GM18951 (cell line): ENCODE results near the gene KRT14.
"Not testable (repeated sequence)": the region's sequence is repeated elsewhere in the genome, so short reads cannot be mapped to it uniquely, and the experiment has no call there.

Experiments used
- POLR2A ChIP-seq: IDR thresholded peaks from 4 replicates; pipeline ENCODE4 v1.6.1; 2011; ENCODE audit warnings: mild to moderate bottlenecking; ENCODE audit not compliant: insufficient read length, insufficient read depth; ENCODE audit errors: extremely low read depth
- in situ Hi-C: fragments of 300-500 bp; cut with MboI; formaldehyde crosslinking; loops from one replicate; pipeline ENCODE4 v1.12.0; 2022; ENCODE audit warnings: low sequenced_read_pairs, mixed read lengths, inconsistent platforms; ENCODE audit not compliant: unreplicated experiment

Gene KRT14

DNA sequence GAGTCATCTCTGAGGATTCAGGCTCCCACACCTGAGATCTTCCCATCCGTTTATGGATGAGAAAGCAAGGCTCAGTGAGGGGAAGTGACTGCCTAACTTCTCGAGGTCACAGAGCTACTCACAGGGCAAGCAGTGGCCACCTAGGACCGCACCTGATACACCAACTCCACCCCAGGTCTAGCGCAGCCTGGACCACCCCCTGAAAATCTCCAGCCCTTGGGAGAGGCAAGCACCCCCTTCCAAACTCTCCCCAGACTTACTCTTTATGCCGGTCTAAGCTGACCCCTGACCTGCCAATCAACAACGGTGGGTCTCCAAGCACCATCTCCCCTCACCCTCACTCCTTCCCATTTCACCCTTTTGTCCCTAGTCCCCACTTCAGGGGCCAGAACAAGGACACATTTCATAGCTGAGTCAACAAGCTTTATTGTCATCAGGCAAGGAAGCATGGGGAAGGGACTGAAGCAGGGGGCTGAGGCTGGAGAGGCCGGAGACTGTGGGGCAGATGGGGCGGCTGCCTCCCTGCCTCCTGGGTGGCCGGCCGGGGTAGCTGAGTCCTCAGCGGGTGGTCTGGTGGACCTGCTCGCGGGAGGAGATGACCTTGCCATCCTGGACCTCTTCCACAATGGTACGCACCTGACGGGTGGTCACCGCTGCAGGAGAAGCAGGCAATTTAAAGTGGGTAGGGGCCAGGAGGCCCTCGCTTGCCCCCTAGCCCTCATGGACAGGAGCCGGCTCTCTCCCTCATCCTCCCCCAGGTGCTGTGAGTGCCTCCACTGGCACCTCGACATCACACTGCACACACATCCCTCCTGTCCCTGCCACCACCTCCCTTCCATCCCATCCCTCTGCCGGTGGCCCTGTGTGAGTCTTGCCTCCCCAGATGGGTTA, 32.6 kb upstream of the KRT14 start:
- TF ChIP-seq POLR2A = no peak
- in situ Hi-C loops = no loop called here

DNA sequence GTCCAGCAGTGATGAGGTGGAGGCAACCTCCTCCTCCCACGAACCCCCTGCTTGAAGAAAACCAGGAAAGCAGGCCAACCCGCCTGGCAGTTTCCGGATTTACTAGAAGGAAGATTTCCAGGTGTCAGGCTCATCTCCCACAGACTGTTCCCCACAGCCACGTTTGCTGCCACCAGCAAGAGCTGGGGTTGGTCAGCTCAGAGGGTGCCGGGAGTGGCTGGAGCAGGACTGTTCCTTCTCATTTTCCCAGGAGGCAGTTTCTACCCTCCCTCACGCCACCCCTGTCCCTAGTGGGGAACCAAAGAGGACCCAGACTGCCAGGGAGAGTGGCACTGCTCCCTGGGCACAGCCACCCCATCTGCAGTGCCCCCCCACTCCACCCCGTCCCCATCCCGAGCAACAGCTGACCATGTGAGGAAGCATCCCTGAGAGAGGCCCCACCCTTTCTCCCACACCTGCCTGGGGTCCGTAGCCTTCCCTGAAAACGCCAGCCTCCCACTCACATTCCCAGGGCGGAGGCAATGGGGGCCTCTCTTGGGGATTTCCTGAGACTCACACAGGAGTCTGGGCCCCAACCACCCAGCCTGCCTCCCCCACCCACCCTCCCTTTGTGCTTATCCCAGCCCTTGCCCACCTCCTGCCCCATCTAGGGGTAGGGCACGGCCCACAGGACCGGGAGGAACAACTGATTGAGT, 31.8 kb upstream of the KRT14 start:
- no peak for TF ChIP-seq POLR2A
- in situ Hi-C loops = no loop called here

DNA sequence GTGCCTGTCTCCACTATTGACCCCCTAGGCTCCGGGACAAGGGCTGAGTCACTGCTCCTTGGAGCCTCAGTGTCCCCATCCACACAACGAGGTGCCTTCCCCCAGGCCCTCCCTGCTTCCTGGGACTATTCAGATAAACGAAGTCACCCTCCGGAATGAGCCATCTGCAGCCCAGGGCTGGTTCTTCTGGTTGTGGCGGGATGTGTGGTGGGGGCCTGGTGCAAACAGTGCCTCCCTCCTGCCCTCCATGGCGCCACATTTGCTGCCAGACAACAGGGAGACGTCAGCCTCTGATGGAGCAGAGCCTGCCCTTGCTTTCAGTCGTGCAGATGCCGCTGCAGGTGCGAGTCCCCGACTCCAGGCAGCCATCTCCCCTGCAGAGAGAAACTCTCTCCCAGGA, 31.0 kb upstream of the KRT14 start:
- in situ Hi-C loops = no loop called here
- no peak for TF ChIP-seq POLR2A

DNA sequence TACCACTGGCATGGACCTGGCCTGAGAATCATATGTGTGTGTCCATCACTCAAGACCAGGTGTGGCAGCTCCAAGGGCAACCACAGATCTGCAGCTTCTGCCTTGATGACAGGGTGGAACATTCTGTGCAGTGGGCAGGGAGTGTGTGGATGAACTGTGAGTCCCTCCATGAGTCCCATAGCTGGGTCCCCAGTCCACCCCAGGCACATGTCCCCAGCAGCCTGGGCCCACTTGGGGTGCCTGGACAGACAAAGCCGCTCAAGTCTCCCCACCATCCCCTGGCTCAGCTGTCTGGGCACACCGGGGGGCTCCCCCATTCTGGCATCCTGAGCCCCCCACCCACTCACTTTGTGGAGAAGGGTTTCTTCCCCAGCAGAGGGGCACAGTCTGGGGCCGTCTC, 30.4 kb upstream of the KRT14 start:
- no peak for TF ChIP-seq POLR2A
- in situ Hi-C loops = no loop called here

DNA sequence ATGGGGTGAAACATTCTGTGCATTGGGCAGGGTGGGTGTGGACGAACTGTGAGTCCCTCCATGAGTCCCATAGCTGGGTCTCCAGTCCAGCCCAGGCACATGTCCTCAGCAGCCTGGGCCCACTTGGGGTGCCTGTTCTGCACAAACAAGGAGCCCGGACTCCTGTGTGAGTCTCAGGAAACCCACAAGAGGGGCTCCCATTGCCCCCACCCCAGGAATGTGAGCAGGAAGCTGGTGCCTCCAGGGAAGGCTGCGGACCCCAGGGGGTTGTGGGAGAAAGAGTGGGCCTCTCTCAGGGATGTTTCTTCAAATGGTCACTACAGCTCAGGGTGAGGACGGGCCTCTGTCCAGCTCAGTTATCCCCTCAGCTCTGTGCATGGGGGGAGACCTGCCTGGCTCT, 29.8 kb upstream of the KRT14 start:
- in situ Hi-C loops = not testable (repeated sequence)

DNA sequence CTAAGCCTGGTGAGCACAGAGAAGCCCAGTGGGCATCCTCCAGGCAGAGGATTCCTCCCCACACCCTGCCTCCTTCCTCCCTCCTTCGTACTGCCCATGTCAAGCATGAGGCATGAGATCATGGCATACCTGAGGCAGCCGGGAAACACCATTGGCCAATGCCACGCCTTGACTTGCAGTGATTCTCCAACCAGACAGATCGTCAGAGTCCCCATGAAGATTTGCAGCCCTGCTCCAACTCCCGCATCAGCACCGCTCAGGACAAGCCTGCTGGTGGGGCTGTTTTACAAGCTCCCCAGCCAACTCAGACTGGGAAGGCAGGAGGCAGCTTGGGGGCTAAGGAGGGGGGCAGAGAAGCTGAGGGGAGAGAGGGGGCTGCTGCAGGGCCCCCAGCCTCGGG, 28.8 kb upstream of the KRT14 start:
- TF ChIP-seq POLR2A = no peak
- in situ Hi-C loops = no loop called here

DNA sequence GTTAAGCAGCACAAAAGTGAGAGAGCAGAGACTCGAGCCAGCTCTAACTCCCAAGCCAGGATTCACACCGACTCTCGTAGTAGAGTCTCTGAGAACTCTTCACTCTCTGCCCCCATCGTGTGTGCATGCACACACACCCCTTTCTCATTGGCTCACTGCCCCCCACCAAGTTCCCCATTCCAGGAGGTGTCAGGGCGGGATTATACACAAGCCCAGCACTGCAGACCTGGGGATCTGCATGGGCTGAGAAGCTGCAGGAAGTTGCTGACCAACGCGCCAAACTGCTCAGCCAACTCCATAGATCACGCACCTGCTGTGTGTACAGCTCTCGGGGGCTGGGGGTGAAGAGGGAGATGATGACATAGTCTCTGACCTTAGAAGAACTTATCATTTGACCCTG, 28.1 kb upstream of the KRT14 start:
- in situ Hi-C loops = not testable (repeated sequence)

DNA sequence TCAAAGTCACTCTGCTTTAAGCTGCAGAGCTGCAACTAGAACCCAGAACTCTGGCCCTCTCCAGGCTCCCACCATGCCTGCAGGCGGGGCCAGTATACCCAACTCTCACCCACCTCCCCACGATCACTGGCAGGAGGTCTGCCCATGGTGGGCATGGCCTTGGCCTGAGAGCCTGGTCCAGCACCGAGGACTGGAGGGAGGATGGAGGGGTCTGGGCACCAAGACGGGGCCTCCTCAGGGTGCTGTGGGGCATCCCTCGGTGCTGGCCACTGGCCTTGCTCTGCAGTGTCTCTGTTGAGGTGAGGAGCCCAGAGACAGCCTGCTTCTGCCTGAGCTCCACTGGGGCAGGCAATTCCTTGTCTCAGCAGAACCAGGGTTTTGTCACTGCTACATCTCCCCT, 27.4 kb upstream of the KRT14 start:
- in situ Hi-C loops = no loop called here
- TF ChIP-seq POLR2A = no peak

DNA sequence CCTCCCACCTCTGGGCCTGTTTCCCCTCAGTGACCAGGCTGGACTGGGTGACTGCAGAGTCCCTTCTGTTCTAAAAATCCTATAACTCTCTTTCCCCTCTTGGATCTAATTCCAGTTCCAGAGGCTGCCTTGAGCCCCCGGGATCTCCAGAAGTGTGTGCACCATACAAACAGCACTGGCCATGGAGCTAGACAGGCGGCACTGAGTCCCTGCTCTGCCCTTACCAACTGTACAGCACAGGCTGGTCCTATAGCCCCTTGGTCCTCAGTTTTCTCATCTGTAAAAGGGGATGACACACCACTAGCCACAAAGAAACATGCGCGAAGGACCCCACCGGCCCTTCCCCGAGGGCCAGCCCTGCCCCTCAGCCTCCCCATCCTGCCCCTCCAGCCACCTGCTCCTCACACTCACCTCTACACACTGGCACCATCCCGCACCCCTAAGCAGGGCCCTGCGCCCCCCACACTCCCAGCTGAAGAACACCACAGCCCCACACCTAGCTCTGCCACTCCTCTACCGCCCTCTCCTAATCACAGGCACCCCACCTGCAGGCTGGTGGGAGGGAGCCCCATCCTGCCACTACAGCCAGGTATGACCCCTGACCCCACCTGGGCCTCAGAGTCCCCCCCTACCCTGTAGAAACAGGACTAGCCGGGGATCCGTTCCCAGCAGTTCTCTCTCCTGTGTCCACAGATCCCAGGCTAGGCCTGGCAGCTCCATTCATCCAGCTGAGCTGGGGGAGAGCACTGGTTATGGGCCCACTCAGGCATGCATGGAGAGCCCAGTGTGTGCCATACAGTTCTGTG, 26.8 kb upstream of the KRT14 start:
- in situ Hi-C loops = no loop called here
- no peak for TF ChIP-seq POLR2A

DNA sequence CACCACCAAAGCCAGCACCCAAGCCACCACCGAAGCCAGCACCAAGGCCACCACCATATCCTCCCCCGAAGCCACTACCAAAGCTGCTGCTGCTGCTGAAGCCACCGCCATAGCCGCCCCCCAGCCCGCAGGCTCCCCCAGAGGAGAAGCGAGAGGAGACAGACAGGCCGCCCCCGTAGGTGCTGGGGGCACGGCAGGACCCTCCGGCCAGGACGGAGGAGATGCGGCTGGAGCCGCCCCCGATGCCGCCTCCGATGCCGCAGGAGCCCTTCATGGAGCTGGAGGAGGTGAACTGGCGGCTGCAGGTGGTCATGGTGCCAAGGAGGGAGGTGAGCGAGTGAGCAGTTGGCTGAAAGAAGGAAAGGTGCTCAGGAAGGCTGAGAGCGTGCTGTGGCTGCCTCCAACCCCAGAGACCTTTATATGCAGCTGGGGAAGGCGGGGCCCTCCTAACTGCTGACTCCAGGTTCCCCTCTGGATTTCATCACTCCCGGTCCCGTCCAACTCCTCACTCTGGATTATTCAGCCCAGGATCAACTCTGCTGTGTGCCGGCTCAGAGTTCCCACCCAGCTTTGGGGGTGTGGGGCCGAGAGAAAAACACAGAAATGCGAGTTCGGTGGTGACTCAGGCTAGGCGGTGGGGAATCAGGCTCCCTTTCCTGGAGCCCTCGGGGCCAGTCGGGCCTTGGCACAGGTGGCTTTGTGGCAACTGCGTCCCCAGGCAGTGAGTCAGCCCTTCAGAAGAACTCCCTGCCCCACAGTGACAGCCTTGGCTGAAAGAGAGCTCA, 25.9 kb upstream of the KRT14 start, which contains the start of gene KRT16:
KRT16 (minus strand) TSS at position 392 of the 785 bp plus-strand sequence; CDS start at position 313, 79 bp downstream.
- in situ Hi-C loops = not testable (repeated sequence)

DNA sequence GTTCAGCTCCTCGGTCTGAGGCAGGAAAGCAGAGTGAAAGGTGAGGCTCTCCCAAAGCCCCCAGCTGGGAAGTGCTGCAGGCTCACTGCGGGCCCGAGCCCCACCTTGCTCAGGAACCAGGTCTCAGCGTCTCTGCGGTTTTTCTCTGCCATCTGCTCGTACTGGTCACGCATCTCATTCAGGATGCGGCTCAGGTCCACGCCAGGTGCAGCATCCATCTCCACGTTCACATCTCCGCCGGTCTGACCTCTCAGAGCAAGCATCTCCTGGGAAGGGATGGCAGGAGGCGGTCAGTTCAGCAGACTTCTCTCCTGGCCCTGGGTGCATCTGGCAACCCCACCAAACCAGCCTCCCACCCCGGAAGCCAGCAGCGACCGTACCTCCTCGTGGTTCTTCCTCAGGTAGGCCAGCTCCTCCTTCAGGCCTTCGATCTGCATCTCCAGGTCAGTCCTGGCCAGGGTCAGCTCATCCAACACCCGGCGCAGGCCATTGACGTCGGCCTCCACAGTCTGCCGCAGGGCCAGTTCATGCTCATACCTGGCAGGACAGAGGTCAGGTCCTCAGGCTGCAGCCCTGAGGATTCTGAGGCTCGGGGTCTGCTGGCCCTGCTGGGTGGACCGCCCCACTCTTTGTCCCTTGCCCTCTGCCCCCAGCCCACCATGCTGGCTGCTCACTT, 24.4 kb upstream of the KRT14 start:
- in situ Hi-C loops = no loop called here
- no peak for TF ChIP-seq POLR2A

DNA sequence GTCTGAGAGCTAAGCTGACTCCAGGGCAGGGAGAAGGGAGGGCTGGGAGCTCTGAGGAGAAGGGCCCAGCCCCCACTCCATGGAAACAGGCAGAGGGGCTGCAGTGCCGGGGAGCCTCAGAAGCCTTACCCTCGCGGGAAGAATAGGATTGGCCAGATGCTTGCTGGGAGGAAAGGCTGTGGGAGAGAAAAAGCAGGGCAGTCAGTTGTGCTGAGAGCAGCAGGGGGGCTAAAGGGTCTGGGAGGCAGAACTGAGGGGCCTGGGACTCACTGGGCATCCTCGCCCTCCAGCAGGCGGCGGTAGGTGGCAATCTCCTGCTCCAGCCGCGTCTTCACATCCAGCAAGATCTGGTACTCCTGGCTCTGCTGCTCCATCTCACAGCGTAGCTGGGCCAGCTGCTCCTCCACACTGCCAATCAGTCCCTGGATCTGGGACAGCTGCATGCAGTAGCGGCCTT, 23.4 kb upstream of the KRT14 start:
- in situ Hi-C loops = not testable (repeated sequence)

DNA sequence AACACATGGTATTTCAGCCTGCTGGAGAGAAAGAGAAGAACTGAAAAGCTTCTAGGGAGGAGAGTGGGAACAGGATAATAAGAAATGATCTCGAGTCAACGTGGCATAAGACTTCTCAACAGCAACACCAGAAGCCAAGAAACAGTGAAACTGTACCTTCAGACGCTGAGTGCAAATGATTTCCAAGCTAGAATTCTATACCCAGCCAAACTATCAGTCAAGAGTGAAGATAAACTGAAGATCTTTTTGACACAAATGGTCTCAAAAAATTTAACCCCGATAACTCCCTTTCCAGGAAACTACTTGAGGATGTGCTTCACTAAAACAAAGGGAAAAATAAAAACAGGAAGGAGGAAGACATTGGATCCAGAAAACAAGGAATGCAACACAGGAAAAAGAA, 20.2 kb upstream of the KRT14 start:
- in situ Hi-C loops = not testable (repeated sequence)
